NCI-H345 treated with DMSO at 0.1 percent for 48 hours (cell line): Measurements from ENCODE around the gene RAB11FIP5.
"Not testable (repeated sequence)": the region's sequence is repeated elsewhere in the genome, so short reads cannot be mapped to it uniquely, and the experiment has no call there.

Experiments used
- DNase-seq: peaks from one replicate; lab custom pipeline; 2025; ENCODE audit not compliant: unreplicated experiment; lab: John Stamatoyannopoulos, UW

Gene RAB11FIP5

DNA sequence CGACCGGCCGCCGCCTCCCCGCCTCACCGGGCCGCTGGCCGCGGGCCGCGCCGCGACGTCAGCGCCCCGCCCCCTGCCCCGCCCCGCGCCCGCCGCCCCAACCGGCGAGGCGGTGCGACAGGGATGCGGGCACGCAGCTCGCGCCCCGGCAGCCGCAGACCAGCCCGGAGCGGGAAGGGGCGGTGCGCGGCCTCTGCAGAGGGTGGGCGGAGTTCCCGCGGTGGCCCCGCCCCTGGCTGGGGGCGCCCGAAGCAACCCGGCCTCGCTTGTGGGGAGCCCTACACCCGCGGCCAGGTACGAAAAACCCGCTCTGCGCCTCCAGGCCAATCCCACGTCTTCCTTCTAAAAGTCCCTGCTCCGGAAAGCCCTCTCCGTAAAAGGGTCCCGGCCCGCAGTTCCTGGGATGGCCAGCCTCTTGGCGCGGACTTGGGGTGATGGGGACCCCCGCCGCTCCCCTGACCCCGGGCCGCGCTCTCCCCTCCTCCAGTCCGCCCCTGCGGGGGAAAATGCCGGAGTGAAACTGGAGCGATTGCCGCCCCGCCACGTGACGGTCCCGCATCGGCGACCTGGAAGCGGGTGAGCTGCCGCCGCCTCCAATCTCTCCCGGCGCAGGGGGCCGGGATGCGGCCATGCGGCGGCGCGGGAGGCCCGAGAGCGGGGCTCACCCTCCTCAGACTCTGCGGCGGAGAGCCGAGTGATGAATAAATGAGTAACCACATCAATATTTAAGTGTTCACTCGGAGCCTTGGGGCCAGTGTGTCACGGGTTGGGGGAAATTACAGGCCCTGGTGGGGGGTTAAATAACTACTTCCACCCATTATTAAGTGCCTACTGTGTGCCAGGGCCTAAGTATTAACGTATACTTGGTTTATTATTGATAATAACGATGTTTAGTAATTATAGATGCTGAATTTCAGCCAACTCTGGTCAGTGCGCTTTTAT, at the start of gene RAB11FIP5:
RAB11FIP5 (minus strand) TSS at position 36 of the 942 bp plus-strand sequence. CDS start 171 bp downstream, outside the sequence.
- peak; percentile 67 for DNase-seq

GRCh38 chr2:73156539-73157124, 43.9 kb upstream of the RAB11FIP5 start:
- DNase-seq, result peak; percentile 8

GRCh38 chr2:73142937-73143336, 30.2 kb upstream of the RAB11FIP5 start:
- DNase-seq, result no peak

GRCh38 chr2:73141896-73142295, 29.1 kb upstream of the RAB11FIP5 start:
- DNase-seq, result no peak

DNA sequence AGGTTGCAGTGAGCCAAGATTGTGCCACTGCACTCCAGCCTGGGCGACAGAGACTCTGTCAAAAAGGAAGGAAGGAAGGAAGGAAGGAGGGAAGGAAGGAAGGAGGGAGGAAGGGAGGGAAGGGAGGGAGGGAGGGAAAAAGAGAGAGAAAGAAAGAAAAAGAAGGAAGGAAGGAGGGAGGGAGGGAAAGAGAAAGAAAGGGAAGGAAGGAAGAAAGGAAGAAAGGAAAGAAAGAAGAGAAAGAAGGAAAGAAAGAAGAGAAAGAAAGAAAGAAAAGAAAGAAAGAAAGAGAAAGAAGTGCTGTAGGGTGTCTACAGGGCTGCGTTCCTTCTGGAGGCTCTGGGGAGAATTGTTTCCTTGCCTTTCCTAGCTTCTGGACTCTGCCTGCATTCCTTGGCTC, 22.5 kb upstream of the RAB11FIP5 start:
- no peak for DNase-seq

DNA sequence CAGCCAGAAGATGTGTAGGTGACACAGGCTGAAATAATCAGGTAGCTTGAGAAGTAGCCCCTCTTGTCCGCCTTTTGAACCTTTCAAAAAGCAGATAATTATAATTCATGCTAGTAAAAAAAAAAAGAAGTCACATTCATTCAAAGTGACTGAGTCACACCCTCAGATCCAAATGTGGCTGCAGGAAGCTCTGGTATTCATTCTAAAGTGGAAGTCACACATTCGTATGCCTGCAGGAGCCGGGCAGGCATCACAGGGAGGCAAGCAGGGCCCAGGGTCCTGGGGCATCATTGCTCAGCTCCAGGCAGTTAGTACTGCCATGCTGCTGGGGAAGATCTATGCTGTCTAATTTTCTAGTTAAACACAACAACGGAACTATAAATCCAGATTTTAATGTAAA, 21.7 kb upstream of the RAB11FIP5 start:
- no peak for DNase-seq

DNA sequence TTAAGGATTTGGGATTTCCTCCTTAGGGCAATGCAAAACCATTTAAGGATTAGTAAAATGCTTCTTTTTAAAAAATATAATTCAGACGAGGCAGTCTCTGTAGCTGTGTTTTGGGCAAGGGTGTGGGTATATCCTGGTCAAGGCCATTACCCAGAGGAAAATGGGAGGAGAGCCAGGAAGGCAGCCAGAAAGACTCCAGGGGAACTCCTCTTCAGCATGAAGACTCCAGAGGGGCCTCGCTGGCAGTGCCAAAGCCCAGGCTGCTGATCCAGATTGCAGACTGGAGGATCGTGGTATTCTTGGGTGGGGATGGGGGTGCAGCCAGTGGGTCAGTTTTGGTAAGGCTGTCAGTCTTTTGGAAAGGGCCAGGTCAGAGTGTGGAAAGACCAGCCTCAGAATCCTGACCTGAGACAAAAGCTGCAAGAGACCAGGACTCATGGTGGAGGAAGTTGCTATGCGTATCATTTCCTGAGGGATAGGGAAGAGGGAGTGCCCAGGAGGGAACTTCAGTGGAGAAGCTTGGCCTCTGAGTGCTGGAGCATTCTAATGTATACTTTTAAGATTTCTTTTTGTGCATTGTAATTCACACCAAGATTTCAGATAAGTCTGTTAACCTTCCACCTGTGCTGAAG, 20.9 kb upstream of the RAB11FIP5 start:
- DNase-seq, result no peak

DNA sequence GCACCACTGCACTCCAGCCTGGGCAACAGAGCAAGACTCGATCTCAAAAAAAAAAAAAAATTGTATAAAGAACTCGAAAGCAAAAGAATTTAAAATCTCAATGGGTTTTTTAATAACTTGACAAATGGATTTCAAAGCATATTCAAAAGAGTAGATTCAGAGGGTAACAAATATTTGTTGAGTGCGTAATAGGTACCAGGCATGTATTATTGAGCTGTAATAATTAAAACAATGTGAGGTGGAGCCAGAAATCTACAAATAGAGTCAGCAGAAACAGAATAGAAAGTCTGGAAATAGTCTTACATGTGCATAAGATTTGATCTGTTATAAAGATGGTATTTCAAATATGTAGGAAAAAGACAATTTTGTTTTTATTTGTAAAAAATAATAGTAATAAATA, 19.1 kb upstream of the RAB11FIP5 start:
- no peak for DNase-seq

- DNase-seq, result no peak
These were observed 18.0 kb upstream of the RAB11FIP5 start for GRCh38 chr2:73130790-73131189.

DNA sequence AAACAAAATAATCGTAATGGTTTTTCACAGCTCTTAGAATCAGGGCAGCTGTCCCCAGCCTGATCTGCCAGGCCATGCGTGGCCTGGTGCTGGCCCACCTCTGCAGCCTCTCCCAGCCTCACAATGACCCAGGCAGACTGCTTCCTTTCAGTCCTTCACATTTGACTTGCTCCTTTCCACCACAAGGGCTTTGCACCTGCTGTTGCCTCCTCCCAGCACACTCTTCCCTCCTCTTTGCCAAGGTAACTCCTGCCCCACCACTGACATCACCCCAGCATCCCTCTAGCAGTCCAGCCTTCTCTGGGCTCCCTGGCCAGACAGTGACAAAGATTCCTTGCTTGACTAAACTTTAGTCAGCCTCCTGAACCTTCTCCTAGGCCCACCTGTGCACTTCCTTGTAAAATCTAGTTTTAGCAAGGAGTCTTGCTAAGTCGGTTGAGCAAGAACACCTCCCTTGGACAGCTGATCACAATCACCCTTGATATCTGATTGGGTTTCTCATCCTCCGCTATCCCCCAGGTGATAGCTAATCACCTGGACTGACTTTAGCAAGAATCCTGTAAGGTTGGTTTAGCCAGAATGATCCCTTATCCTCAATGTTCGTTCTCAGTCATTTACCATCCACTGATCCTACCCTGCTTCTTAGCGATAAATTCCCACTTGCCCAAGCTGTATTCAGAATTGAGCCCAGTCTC, 16.2 kb upstream of the RAB11FIP5 start:
- no peak for DNase-seq

- DNase-seq, result no peak
These were observed 9.8 kb upstream of the RAB11FIP5 start for GRCh38 chr2:73122536-73122935.

DNA sequence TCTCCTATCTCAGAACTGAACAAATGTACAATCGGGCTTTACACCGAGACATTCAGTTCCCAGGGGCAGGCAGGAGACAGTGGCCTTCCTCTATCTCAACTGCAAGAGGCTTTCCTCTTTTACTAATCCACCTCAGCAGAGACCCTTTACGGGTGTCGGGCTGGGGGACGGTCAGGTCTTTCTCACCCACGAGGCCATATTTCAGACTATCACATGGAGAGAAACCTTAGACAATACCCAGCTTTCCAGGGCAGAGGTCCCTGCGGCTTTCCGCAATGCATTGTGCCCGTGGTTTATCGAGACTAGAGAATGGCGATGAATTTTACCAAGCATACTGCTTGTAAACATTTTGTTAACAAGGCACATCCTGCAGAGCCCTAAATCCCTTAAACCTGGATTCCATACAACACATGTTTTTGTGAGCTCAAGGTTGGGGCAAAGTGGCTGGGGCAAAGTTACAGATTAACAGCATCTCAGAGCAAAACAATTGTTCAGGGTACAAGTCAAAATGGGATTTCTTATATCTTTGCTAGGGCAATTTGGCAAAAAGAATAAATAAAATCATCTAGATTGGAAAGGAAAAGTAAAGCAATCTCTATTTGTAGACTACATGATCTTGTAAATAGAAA, 7.0 kb upstream of the RAB11FIP5 start:
- DNase-seq, result not testable (repeated sequence)

- no peak for DNase-seq
These were observed 4.7 kb upstream of the RAB11FIP5 start for GRCh38 chr2:73117441-73117840.

GRCh38 chr2:73116182-73116960, 3.6 kb upstream of the RAB11FIP5 start:
- no peak for DNase-seq

- DNase-seq, result no peak
These were observed 1.6 kb upstream of the RAB11FIP5 start for GRCh38 chr2:73114273-73114867.

GRCh38 chr2:73112026-73112912, 479 bp downstream of the RAB11FIP5 start:
- DNase-seq, result no peak

GRCh38 chr2:73111073-73112025, 1.4 kb downstream of the RAB11FIP5 start:
- no peak for DNase-seq
